ENCODE data around the gene FARP2.
A peak's percentile ranks its signal among the peaks of the same experiment; 100 is the strongest.

The FARP2 gene

DNA sequence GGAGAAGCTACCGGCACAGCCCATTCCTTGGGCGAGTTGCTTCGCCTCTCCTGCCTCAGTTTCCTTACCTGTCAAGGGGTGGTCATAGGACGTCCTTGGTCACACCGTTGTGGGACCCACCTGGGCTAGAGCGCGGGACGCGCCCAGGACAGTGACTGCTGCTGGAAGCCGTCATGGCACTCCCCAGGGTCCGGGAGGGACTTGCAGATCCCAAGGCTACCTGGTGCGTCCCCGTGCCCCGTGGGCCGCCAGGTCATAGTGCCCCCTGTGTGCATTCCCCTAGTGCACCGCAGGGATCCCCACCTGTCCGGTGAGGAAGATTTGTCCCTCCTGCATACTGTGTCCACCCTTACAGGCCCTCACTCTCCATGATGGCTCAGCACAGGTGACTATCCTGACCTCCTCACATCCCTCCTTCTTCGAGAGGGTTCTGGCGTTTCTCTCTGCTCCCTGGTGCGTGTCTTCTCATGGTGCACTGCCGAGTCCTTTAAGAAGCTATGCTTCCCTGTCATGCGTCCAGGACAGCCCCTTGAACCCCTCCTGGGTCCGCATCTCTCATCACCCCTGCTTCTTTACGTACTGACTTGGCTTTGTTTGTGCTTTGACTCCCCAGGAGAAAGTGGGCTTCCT, 153.2 kb downstream of the FARP2 start:
- H3K27ac ChIP-seq = peak overlapping the region; percentile 85
- ChIA-PET CTCF (no interaction called here), POLR2A (ENCODE audit: low non-redundant PET) (no interaction called here)
- TF ChIP-seq, protein P1, sequence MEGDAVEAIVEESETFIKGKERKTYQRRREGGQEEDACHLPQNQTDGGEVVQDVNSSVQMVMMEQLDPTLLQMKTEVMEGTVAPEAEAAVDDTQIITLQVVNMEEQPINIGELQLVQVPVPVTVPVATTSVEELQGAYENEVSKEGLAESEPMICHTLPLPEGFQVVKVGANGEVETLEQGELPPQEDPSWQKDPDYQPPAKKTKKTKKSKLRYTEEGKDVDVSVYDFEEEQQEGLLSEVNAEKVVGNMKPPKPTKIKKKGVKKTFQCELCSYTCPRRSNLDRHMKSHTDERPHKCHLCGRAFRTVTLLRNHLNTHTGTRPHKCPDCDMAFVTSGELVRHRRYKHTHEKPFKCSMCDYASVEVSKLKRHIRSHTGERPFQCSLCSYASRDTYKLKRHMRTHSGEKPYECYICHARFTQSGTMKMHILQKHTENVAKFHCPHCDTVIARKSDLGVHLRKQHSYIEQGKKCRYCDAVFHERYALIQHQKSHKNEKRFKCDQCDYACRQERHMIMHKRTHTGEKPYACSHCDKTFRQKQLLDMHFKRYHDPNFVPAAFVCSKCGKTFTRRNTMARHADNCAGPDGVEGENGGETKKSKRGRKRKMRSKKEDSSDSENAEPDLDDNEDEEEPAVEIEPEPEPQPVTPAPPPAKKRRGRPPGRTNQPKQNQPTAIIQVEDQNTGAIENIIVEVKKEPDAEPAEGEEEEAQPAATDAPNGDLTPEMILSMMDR (conservative IDR thresholded peaks at IDR 0.05; ENCODE audit: low read depth) = no peak
- DNase-seq (ENCODE audit: low spot score) = no peak

GRCh38 chr2:241511091-241511741, 155.1 kb downstream of the FARP2 start:
- TF ChIP-seq, protein P1 (conservative IDR thresholded peaks at IDR 0.05; ENCODE audit: low read depth) = no peak
- POLR2A ChIA-PET (ENCODE audit: low non-redundant PET) = interaction anchor here (0.5 kb wide), 1 partner anchor 103 kb away, joined by 6 read pairs; no protein-coding TSS in a partner anchor
- CTCF ChIA-PET = no interaction called here
- no peak overlapping the region for H3K27ac ChIP-seq
- DNase-seq (ENCODE audit: low spot score) = no peak

- TF ChIP-seq, protein P1 (conservative IDR thresholded peaks at IDR 0.05; ENCODE audit: low read depth) = no peak
- POLR2A ChIA-PET (ENCODE audit: low non-redundant PET) = no interaction called here
Observed at GRCh38 chr2:241514553-241514952, 158.5 kb downstream of the FARP2 start.

GRCh38 chr2:241514986-241515737, 159.1 kb downstream of the FARP2 start:
- POLR2A ChIA-PET (ENCODE audit: low non-redundant PET) = no interaction called here
- H3K27ac ChIP-seq = no peak overlapping the region; the same call in 1 of the 2 replicates
- TF ChIP-seq, protein P1 (conservative IDR thresholded peaks at IDR 0.05; ENCODE audit: low read depth) = no peak
- CTCF ChIA-PET = no interaction called here
- no peak for DNase-seq (ENCODE audit: low spot score)

More at GRCh38 chr2:241514553-241514952, 158.5 kb downstream of the FARP2 start:
- CTCF ChIA-PET = no interaction called here
- no peak for DNase-seq (ENCODE audit: low spot score)
- no peak overlapping the region; the same call in 1 of the 2 replicates for H3K27ac ChIP-seq

DNA sequence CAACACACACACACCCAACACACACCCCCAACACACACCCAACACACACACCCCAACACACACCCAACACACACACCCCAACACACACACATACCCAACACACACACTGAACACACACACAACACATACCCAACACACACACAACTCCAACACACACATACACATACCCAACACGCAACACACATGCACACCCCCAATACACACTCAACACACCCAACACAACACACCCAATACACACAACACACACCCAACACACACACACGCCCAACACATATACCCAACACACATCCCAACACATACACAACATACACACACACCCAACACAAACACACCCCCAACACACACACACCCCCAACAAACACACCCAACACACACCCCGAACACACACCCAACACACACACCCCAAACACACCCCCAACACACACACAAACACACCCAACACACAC, 160.5 kb downstream of the FARP2 start:
- no peak for DNase-seq (ENCODE audit: low spot score)
- CTCF ChIA-PET = no interaction called here
- TF ChIP-seq, protein P1 (conservative IDR thresholded peaks at IDR 0.05; ENCODE audit: low read depth) = no peak
- H3K27ac ChIP-seq = no peak overlapping the region
- POLR2A ChIA-PET (ENCODE audit: low non-redundant PET) = no interaction called here

GRCh38 chr2:241517297-241517696, 161.2 kb downstream of the FARP2 start:
- H3K27ac ChIP-seq = no peak overlapping the region
- TF ChIP-seq, protein P1 (conservative IDR thresholded peaks at IDR 0.05; ENCODE audit: low read depth) = no peak
- CTCF ChIA-PET = no interaction called here
- POLR2A ChIA-PET (ENCODE audit: low non-redundant PET) = no interaction called here
- no peak for DNase-seq (ENCODE audit: low spot score)

Data from RWPE1 (cell line).